Measurements from ENCODE around the gene TYR.

DNA sequence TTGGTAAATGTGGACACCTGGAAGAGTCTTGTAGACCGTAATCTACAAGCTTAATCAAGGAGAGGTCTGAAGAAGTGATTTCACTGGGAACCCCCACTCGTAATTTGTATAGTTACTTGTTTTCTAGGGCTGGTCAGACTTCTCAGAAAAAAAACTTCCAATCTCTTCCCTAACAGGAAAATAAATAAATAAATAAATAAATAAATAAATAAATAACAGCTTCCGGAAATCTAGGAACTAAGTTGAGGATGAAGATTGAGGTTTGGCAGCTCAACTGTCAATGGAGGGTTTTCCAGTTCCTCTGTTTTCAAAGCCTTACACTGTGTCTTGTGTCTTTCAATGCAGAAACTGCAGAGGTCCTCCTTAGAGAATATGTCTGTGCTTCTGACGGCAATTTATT lies 17.7 kb upstream of the TYR start:
- TF ChIP-seq, protein P1, sequence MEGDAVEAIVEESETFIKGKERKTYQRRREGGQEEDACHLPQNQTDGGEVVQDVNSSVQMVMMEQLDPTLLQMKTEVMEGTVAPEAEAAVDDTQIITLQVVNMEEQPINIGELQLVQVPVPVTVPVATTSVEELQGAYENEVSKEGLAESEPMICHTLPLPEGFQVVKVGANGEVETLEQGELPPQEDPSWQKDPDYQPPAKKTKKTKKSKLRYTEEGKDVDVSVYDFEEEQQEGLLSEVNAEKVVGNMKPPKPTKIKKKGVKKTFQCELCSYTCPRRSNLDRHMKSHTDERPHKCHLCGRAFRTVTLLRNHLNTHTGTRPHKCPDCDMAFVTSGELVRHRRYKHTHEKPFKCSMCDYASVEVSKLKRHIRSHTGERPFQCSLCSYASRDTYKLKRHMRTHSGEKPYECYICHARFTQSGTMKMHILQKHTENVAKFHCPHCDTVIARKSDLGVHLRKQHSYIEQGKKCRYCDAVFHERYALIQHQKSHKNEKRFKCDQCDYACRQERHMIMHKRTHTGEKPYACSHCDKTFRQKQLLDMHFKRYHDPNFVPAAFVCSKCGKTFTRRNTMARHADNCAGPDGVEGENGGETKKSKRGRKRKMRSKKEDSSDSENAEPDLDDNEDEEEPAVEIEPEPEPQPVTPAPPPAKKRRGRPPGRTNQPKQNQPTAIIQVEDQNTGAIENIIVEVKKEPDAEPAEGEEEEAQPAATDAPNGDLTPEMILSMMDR (conservative IDR thresholded peaks at IDR 0.05 in 1 of 2, IDR thresholded peaks at IDR 0.05 in 1 of 2; ENCODE audit: low read depth in 1 of 2, low read length in 2 of 2): no peak
- no peak for TF ChIP-seq EZH2 (IDR thresholded peaks at IDR 0.05; ENCODE audit: low read length, missing control alignments)
